Measurements from ENCODE around the gene IFI16.
"Not testable (repeated sequence)": the region's sequence is repeated elsewhere in the genome, so short reads cannot be mapped to it uniquely, and the experiment has no call there.

GRCh38 chr1:159103021-159103420, 93.3 kb downstream of the IFI16 start:
- TF ChIP-seq CTCF, POLR2A (IDR thresholded peaks at IDR 0.05): not testable (repeated sequence)

Measured in esophagus squamous epithelium (tissue), 4 donors.